NT2/D1 (cell line): Measurements from ENCODE around the gene MAP9.

ENCODE experiments used
- SUZ12 ChIP-seq: IDR thresholded peaks from 2 replicates; pipeline ENCODE4 v1.6.1; 2011; ENCODE audit not compliant: insufficient read length, insufficient read depth; ENCODE audit errors: extremely low read depth
- YY1 ChIP-seq: IDR thresholded peaks from 2 replicates; pipeline ENCODE4 v1.6.1; 2011; ENCODE audit not compliant: insufficient read length, insufficient read depth
- ZNF274 ChIP-seq: IDR thresholded peaks from 2 replicates; pipeline ENCODE4 v1.6.1; 2011; ENCODE audit warnings: mild to moderate bottlenecking, low read depth, low read length

GRCh38 chr4:155305619-155306018 is 71.1 kb downstream of the MAP9 start:
- no peak for TF ChIP-seq YY1
- TF ChIP-seq ZNF274, result no peak
- no peak for TF ChIP-seq SUZ12
